Measurements from ENCODE around the gene ENO1. TPM values are rescaled to one million over a fixed set of nuclear protein-coding genes. Genes with fewer than 3 reads are reported as not detected.

ENO1 gene
- total and polyA plus RNA-seq, 9 of the 15 experiments (the other 6 are each of a cell fraction or from before 2014, with no cell fraction given): 2,249 to 7,472 (median 2,868) TPM

GRCh38 chr1:8879922-8880676 lies 1.6 kb upstream of the ENO1 start (continued):
- TF ChIP-seq ZNF740 (CRISPR knock-in tag; IDR thresholded peaks at IDR 0.05) (no peak), ZNF740 (tag; IDR thresholded peaks at IDR 0.05) (no peak), GTF2B (IDR thresholded peaks at IDR 0.05; ENCODE audit: extremely low read depth, insufficient read length) (no peak), ZNF124 (CRISPR knock-in tag; IDR thresholded peaks at IDR 0.05) (no peak), MEIS2 (IDR thresholded peaks at IDR 0.05; ENCODE audit: partially characterized antibody) (peak; percentile 47), ZNF347 (CRISPR knock-in tag; IDR thresholded peaks at IDR 0.05; ENCODE audit: low read depth) (no peak), SAFB2 (IDR thresholded peaks at IDR 0.05; ENCODE audit: borderline replicate concordance, low read depth, low read length, severe bottlenecking) (no peak), ZNF324 (CRISPR knock-in tag; IDR thresholded peaks at IDR 0.05) (no peak), POLR3G (IDR thresholded peaks at IDR 0.05; ENCODE audit: extremely low read depth, insufficient read length, insufficient replicate concordance) (no peak), KAT7 (CRISPR knock-in tag; IDR thresholded peaks at IDR 0.05; ENCODE audit: borderline replicate concordance) (no peak), SUPT5H (IDR thresholded peaks at IDR 0.05) (no peak; the same call in 1 of the 2 replicates), DDX20 (tag; IDR thresholded peaks at IDR 0.05; ENCODE audit: low read depth) (no peak), MITF (IDR thresholded peaks at IDR 0.05) (no peak), L3MBTL2 (IDR thresholded peaks at IDR 0.05) (peak; percentile 61), RNF2 (IDR thresholded peaks at IDR 0.05) (peak; percentile 37; the same call in 1 of the 2 replicates), FOXK1 (CRISPR knock-in tag; IDR thresholded peaks at IDR 0.05; ENCODE audit: borderline replicate concordance) (no peak), TRIM25 (IDR thresholded peaks at IDR 0.05; ENCODE audit: borderline replicate concordance) (no peak), MTF1 (CRISPR knock-in tag; IDR thresholded peaks at IDR 0.05; ENCODE audit: borderline replicate concordance) (no peak), KDM1A (IDR thresholded peaks at IDR 0.05) (peak; percentile 99), FOXP1 (CRISPR knock-in tag; IDR thresholded peaks at IDR 0.05) (no peak), ZNF436 (CRISPR knock-in tag; IDR thresholded peaks at IDR 0.05) (no peak), BHLHE40 (IDR thresholded peaks at IDR 0.05; ENCODE audit: low read length) (peak; percentile 31; the same call in 1 of the 2 replicates), ASH1L (IDR thresholded peaks at IDR 0.05; ENCODE audit: borderline replicate concordance, low read depth, partially characterized antibody) (no peak), SREBF2 (CRISPR knock-in tag; IDR thresholded peaks at IDR 0.05) (no peak)
